ENCODE data around the gene AIF1L. TPM values are rescaled to one million over a fixed set of nuclear protein-coding genes. Genes with fewer than 3 reads are reported as not detected.
A peak's percentile ranks its signal among the peaks of the same experiment; 100 is the strongest.

AIF1L gene
- total RNA-seq, 1 experiment from 2014 or later = 103 TPM

DNA sequence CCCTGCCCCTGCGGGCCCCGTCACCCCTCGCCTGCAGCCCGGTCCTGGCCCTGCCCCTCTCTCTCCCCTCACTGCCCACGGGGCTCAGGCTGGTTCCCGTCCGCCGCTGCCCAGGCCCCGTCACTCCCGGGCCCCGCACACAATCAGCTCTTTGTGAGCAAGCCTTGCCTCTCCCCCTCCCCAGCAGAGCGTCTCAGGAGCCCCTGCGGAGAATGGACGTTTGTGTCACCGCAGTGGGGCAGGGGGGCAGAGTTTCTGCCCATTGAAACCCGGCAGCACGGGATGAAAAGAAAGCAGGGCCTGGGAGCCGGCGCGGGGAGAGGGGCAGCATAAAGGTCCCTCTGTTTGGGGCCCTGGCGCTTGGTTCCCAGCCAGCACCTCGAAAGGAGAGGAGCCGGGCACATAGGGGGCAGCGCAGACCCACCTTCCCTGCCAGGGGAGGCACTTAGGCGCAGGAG lies 15.6 kb downstream of the AIF1L start:
- H3K36me3 Mint-ChIP-seq = peaks cover 46% of the 10 kb centered on the region
- no peaks in the 10 kb centered on the region for H3K9me3 Mint-ChIP-seq
- peak; percentile 13; the same call in 1 of the 2 replicates for ATAC-seq
- DNase-seq (ENCODE audit: low spot score) = no peak
- H3K27ac Mint-ChIP-seq = no peak overlapping the region
- peaks cover 17% of the 10 kb centered on the region for H3K4me1 Mint-ChIP-seq
- H3K27me3 Mint-ChIP-seq (ENCODE audit: low read depth) = no peaks in the 10 kb centered on the region
- ChIA-PET POLR2A (interaction anchor here (1.2 to 3.6 kb wide), 3 partner anchors 14 to 17 kb away, joined by 3 to 22 read pairs (median 5); partner anchors contain the start of genes AIF1L and NUP214), CTCF (interaction anchor here (0.6 to 1.7 kb wide), 9 partner anchors 11 to 238 kb away, joined by 3 to 9 read pairs (median 5); partner anchors contain the start of gene NUP214)
- TF ChIP-seq, protein P1, sequence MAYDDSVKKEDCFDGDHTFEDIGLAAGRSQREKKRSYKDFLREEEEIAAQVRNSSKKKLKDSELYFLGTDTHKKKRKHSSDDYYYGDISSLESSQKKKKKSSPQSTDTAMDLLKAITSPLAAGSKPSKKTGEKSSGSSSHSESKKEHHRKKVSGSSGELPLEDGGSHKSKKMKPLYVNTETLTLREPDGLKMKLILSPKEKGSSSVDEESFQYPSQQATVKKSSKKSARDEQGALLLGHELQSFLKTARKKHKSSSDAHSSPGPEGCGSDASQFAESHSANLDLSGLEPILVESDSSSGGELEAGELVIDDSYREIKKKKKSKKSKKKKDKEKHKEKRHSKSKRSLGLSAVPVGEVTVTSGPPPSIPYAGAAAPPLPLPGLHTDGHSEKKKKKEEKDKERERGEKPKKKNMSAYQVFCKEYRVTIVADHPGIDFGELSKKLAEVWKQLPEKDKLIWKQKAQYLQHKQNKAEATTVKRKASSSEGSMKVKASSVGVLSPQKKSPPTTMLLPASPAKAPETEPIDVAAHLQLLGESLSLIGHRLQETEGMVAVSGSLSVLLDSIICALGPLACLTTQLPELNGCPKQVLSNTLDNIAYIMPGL (CRISPR knock-in tag; IDR thresholded peaks at IDR 0.05) = peak; percentile 23; the same call in 1 of the 2 replicates
- no peak for TF ChIP-seq IRF2 (CRISPR knock-in tag; IDR thresholded peaks at IDR 0.05; ENCODE audit: borderline replicate concordance, low read depth)
- no peak overlapping the region for H3K4me3 Mint-ChIP-seq

DNA sequence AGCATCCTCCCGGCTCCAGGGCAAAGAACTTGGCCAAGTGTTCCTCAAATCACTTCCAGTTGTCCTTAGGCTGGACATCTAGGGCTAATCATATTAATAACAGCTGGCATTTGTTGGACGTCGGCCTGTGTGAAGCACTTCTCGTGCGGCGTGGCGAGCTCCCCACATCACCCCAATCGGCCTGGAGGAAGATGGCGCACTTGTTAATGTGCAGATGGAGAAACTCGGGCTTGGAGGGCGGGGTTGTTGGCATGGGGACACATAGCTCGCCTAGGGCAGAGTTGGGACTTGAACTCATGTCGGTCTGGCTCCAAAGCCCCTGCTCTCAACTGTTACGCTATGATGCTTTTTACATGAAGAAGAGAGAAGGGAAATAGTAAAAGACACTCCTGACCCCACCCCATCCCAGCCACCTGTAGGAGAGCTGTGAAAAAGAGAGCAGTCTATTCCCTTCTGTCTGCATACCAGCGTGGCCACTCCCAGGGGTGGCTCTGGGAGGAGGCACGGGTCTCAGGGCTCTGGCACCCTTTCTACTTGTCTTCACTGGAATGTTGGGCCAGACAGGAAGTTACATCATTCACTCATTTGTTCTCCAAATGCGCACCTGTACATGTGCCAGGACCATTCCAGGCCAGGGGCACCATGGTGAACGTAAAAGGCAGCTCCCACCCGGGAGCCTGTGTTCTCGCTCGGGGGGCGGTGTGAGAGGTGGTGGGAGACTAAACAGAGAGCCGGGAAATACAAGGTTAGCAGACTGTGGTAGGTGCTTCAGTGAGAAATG lies 16.2 kb downstream of the AIF1L start:
- DNase-seq (ENCODE audit: low spot score) = no peak
- POLR2A ChIA-PET = interaction anchor here (1.2 to 1.7 kb wide), 3 partner anchors 12 to 18 kb away, joined by 3 to 8 read pairs (median 7); no protein-coding TSS in a partner anchor
- no peak for ATAC-seq
- Mint-ChIP-seq H3K4me1 (peaks cover 17% of the 10 kb centered on the region), H3K36me3 (peaks cover 45% of the 10 kb centered on the region), H3K27me3 (ENCODE audit: low read depth) (no peaks in the 10 kb centered on the region), H3K4me3 (no peak overlapping the region), H3K9me3 (no peaks in the 10 kb centered on the region), H3K27ac (peak overlapping the region; percentile 89)
- TF ChIP-seq, protein P1 (CRISPR knock-in tag; IDR thresholded peaks at IDR 0.05) = peak; percentile 30; the same call in 1 of the 2 replicates
- TF ChIP-seq SMAD3 (CRISPR knock-in tag; IDR thresholded peaks at IDR 0.05; ENCODE audit: borderline replicate concordance) = no peak
- no peak for TF ChIP-seq EMX1 (CRISPR knock-in tag; IDR thresholded peaks at IDR 0.05)
- CTCF ChIA-PET = interaction anchor here (0.6 to 1.4 kb wide), 4 partner anchors 12 to 79 kb away, joined by 3 to 9 read pairs (median 4); no protein-coding TSS in a partner anchor

DNA sequence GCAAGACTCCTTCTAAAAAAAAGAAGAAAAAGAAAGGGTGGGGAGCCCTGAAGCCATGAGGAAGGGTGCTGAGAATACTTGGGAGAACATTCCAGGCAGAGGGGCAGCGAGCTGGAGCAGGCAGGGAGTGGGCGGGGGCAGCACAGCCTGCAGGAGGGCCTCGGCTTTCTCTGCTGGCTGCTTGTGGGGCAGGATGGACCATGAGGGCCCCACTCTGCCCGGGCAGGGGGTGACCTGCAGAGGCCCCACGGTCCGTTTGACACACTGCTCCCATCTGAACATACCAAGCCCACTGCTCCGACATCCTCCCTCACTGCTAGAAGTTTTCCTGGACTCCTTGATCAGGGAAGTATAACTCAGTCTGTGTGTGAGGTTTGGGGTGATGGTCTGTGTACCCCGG lies 17.3 kb downstream of the AIF1L start:
- H3K27me3 Mint-ChIP-seq (ENCODE audit: low read depth) = no peaks in the 10 kb centered on the region
- ATAC-seq = no peak
- POLR2A ChIA-PET = interaction anchor here (0.9 to 1.7 kb wide), 3 partner anchors 11 to 15 kb away, joined by 3 to 8 read pairs (median 7); no protein-coding TSS in a partner anchor
- TF ChIP-seq, protein P2, sequence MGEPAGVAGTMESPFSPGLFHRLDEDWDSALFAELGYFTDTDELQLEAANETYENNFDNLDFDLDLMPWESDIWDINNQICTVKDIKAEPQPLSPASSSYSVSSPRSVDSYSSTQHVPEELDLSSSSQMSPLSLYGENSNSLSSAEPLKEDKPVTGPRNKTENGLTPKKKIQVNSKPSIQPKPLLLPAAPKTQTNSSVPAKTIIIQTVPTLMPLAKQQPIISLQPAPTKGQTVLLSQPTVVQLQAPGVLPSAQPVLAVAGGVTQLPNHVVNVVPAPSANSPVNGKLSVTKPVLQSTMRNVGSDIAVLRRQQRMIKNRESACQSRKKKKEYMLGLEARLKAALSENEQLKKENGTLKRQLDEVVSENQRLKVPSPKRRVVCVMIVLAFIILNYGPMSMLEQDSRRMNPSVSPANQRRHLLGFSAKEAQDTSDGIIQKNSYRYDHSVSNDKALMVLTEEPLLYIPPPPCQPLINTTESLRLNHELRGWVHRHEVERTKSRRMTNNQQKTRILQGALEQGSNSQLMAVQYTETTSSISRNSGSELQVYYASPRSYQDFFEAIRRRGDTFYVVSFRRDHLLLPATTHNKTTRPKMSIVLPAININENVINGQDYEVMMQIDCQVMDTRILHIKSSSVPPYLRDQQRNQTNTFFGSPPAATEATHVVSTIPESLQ (CRISPR knock-in tag; IDR thresholded peaks at IDR 0.05) = no peak
- TF ChIP-seq NFYB (CRISPR knock-in tag; conservative IDR thresholded peaks at IDR 0.05; ENCODE audit: low read depth) (no peak), CREM (CRISPR knock-in tag; IDR thresholded peaks at IDR 0.05) (no peak), ZNF121 (CRISPR knock-in tag; IDR thresholded peaks at IDR 0.05) (no peak), SMAD4 (CRISPR knock-in tag; IDR thresholded peaks at IDR 0.05) (no peak), ZNF423 (CRISPR knock-in tag; IDR thresholded peaks at IDR 0.05) (no peak)
- TF ChIP-seq, protein P3, sequence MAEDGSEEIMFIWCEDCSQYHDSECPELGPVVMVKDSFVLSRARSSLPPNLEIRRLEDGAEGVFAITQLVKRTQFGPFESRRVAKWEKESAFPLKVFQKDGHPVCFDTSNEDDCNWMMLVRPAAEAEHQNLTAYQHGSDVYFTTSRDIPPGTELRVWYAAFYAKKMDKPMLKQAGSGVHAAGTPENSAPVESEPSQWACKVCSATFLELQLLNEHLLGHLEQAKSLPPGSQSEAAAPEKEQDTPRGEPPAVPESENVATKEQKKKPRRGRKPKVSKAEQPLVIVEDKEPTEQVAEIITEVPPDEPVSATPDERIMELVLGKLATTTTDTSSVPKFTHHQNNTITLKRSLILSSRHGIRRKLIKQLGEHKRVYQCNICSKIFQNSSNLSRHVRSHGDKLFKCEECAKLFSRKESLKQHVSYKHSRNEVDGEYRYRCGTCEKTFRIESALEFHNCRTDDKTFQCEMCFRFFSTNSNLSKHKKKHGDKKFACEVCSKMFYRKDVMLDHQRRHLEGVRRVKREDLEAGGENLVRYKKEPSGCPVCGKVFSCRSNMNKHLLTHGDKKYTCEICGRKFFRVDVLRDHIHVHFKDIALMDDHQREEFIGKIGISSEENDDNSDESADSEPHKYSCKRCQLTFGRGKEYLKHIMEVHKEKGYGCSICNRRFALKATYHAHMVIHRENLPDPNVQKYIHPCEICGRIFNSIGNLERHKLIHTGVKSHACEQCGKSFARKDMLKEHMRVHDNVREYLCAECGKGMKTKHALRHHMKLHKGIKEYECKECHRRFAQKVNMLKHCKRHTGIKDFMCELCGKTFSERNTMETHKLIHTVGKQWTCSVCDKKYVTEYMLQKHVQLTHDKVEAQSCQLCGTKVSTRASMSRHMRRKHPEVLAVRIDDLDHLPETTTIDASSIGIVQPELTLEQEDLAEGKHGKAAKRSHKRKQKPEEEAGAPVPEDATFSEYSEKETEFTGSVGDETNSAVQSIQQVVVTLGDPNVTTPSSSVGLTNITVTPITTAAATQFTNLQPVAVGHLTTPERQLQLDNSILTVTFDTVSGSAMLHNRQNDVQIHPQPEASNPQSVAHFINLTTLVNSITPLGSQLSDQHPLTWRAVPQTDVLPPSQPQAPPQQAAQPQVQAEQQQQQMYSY (CRISPR knock-in tag; IDR thresholded peaks at IDR 0.05) = no peak
- TF ChIP-seq, protein P4, sequence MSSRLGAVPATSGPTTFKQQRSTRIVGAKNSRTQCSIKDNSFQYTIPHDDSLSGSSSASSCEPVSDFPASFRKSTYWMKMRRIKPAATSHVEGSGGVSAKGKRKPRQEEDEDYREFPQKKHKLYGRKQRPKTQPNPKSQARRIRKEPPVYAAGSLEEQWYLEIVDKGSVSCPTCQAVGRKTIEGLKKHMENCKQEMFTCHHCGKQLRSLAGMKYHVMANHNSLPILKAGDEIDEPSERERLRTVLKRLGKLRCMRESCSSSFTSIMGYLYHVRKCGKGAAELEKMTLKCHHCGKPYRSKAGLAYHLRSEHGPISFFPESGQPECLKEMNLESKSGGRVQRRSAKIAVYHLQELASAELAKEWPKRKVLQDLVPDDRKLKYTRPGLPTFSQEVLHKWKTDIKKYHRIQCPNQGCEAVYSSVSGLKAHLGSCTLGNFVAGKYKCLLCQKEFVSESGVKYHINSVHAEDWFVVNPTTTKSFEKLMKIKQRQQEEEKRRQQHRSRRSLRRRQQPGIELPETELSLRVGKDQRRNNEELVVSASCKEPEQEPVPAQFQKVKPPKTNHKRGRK (CRISPR knock-in tag; IDR thresholded peaks at IDR 0.05; ENCODE audit: borderline replicate concordance) = no peak
- TF ChIP-seq, protein P5, sequence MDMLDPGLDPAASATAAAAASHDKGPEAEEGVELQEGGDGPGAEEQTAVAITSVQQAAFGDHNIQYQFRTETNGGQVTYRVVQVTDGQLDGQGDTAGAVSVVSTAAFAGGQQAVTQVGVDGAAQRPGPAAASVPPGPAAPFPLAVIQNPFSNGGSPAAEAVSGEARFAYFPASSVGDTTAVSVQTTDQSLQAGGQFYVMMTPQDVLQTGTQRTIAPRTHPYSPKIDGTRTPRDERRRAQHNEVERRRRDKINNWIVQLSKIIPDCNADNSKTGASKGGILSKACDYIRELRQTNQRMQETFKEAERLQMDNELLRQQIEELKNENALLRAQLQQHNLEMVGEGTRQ (CRISPR knock-in tag; IDR thresholded peaks at IDR 0.05) = no peak

More for the DNA sequence above, 17.3 kb downstream of the AIF1L start:
- no peak for DNase-seq (ENCODE audit: low spot score)
- CTCF ChIA-PET = no interaction called here
- peaks cover 48% of the 10 kb centered on the region for H3K36me3 Mint-ChIP-seq
- peaks cover 17% of the 10 kb centered on the region for H3K4me1 Mint-ChIP-seq
- H3K27ac Mint-ChIP-seq = no peak overlapping the region
- H3K4me3 Mint-ChIP-seq = no peak overlapping the region
- H3K9me3 Mint-ChIP-seq = no peaks in the 10 kb centered on the region
